EH (cell line): ENCODE measurements around the gene OR2Z1.
"Not testable (repeated sequence)": the region's sequence is repeated elsewhere in the genome, so short reads cannot be mapped to it uniquely, and the experiment has no call there.

Source experiments
- DNase-seq: peaks from one replicate; pipeline ENCODE4 v3.0.0-alpha.2; 2015; ENCODE audit warnings: low read depth

Gene OR2Z1

DNA sequence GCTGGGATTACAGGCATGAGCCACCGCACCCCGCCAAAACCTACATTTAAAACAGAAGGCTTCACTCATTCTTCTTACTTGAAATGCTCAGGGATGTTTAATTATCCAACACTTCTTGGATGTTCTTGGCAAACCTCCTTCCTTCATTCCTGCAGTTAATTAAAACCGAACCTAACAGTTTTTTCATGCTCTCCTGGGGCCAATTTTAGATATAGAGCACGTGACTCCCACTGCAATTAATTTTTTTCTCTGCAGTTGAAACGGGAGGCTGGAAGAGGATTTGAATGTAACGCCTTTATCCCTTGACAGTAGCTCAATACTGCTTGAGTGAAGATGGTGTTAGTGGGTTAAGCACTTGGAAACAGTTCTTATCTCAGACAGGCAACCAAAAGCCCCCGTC, 18.2 kb upstream of the OR2Z1 start:
- no peak for DNase-seq

DNA sequence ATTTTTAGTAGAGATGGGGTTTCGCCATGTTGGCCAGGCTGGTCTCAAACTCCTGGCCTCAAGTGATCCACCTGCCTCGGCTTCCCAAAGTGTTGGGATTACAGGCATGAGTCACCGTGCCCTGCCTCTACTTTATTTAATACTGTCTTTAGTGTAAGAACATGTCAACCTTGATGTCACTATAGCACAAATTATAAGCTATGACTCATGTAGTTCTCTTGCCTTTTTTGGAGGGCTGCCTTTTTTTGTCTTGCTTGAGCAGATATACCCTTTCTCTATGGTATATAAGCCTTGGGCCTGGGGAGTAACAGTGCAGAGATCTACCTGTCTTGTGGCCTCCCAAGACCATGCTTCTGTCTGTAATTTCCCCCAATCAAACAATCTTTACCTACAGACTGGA, 16.1 kb upstream of the OR2Z1 start:
- DNase-seq, result not testable (repeated sequence)

DNA sequence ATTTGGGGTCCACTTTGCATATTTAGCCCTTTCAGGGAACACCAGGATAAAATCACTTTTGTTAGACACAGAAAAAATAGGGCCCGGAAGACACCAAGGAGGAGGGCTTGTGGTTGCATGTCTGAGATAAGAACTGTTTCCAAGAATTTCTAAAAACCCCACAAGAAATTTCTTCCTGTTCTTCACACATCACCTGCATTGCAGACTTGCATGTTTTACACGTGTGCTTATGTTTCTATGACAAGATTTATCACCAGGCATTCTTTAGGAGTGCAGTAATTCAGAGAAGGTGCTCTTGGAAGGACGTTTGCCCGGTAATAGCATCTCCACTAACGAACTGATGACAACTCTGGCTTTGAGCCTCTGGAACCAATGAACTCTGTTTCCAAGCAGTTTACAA, 15.7 kb upstream of the OR2Z1 start:
- no peak for DNase-seq

DNA sequence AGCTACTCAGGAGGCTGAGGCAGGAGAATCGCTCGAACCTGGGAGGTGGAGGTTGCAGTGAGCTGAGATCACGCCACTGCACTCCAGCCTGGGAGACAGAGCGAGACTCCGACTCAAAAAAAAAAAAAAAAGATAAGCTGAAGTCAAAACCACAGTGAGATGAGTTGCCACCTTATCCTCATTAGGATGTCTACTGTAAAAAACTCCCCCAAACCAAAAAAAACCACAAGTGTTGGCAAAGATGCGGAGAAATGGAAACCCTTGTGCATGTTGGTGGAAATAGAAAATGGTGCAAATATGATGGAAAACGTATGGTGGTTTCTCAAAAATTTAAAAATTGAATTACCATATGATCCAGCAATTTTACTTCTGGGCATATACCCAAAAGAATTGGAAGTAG, 11.1 kb upstream of the OR2Z1 start:
- DNase-seq, result not testable (repeated sequence)

DNA sequence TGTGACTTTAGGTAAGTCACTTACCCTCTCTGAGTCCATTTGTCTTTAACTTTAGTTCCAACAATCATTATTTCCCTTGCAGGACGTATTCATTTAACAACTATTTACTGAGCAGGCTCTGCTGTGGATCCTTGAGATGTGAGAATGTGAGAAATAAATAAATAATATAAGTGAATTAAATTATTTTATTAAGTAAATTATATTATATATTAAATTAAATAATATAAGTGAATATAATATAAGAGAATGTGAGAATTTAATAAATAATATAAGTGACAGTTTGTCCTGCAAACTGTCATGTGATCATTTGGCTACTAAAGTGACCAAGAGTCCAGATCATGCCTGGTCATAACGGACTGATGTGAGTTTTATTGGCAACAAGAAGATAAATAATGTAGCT, 598 bp downstream of the OR2Z1 start:
- no peak for DNase-seq

DNA sequence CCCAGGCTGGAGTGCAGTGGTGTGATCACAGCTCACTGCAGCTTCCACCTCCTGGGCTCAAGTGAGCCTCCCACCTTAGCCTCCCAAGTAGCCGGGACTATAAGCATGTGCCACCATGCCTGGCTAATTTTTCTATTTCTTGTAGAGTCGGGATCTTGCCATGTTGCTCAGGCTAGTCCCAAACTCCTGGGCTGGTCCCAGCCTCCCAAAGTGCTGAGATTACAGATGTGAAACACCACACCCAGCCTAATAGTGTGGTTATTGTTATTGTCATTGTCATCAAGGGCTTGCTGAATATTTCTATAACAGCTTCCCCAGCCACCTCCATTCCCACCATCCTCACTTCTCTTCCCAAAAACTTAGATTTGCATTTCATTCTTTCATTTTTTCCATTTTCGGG, 2.8 kb downstream of the OR2Z1 start:
- no peak for DNase-seq

DNA sequence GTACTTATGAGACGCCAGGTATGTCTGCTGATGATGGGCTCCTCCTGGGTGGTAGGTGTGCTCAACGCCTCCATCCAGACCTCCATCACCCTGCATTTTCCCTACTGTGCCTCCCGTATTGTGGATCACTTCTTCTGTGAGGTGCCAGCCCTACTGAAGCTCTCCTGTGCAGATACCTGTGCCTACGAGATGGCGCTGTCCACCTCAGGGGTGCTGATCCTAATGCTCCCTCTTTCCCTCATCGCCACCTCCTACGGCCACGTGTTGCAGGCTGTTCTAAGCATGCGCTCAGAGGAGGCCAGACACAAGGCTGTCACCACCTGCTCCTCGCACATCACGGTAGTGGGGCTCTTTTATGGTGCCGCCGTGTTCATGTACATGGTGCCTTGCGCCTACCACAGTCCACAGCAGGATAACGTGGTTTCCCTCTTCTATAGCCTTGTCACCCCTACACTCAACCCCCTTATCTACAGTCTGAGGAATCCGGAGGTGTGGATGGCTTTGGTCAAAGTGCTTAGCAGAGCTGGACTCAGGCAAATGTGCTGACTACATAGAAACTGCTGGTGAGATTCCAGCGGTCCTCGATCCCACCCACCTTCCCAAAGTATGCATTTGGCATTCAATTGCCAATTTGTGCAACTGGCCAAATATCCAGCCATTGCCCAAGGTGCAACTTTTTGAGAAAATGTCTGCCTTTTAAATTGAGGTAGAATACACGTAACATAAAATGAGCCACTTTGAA, 10.2 kb downstream of the OR2Z1 start:
- no peak for DNase-seq

DNA sequence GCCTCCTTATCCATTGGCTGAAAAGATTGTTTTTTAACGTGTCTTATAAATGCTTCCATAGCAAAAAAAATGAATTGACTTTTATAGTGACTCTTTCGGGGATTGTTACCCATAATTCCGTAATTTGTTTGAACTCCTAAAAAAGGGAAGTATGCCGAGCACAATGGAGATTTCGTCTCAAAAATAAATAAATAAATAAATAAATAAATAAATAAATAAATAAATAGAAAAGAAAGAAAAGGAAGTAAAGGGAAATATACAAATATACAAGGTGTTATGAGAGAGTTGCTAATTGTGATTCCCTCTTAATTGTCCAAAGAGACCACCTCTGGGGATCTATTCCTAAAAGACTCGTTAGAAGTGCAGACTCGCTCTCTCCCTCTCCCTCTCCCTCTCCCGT, 16.9 kb downstream of the OR2Z1 start:
- DNase-seq, result no peak

DNA sequence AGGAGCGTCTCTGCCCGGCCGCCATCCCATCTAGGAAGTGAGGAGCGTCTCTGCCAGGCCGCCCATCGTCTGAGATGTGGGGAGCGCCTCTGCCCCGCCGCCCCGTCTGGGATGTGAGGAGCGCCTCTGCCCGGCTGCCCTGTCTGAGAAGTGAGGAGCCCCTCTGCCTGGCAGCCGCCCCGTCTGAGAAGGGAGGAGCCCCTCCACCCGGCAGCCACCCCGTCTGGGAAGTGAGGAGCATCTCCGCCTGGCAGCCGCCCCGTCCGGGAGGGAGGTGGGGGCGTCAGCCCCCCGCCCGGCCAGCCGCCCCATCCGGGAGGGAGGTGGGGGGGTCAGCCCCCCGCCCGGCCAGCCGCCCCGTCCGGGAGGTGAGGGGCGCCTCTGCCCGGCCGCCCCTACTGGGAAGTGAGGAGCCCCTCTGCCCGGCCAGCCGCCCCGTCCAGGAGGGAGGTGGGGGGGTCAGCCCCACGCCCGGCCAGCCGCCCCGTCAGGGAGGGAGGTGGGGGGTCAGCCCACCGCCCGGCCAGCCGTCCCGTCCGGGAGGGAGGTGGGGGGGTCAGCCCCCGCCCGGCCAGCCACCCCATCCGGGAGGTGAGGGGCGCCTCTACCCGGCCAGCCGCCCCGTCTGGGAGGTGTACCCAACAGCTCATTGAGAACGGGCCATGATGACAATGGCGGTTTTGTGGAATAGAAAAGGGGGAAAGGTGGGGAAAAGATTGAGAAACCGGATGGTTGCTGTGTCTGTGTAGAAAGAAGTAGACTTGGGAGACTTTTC, 18.0 kb downstream of the OR2Z1 start:
- DNase-seq, result not testable (repeated sequence)

DNA sequence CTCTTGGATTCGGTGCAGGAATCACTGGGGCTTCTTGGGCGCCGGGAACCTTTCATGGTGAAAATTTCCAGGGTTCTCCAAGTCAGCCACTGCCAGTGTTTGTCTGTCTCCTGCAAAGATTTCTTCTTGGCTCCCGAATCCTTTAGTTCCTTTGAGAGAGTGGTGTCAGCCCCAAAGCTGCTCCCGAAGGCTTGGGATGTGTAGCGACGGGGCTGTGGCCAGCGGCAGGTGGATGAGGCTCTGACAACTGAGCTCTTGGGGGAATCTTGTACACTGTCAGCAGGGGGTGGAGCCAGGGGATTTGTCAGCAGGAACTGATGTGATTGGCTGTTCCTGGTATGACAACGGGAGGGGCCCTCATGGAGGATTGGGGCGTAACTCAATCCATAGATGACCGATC, 45.8 kb downstream of the OR2Z1 start:
- not testable (repeated sequence) for DNase-seq

DNA sequence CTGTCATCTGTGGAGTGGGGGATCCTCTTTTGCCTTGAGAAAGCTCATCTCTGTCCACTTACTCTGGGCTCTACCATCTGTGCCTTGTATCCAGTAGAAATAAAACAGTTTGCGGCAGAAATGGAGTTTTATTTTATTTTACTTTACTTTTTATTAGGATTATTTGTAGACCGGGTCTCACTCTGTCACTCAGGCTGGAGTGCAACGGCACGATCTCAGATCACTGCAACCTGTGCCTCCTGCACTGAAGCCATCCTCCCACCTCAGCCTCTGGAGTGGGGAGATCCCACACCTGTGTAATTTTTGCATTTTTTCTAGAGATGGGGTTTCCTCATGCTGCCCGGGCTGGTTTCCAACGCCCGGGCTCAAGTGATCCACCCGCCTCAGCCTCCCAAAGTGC, 47.8 kb downstream of the OR2Z1 start:
- not testable (repeated sequence) for DNase-seq

DNA sequence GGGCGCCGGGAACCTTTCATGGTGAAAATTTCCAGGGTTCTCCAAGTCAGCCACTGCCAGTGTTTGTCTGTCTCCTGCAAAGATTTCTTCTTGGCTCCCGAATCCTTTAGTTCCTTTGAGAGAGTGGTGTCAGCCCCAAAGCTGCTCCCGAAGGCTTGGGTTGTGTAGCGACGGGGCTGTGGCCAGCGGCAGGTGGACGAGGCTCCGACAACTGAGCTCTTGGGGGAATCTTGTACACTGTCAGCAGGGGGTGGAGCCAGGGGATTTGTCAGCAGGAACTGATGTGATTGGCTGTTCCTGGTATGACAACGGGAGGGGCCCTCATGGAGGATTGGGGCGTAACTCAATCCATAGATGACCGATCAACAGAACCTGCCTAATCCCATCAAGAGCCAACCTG, 52.2 kb downstream of the OR2Z1 start:
- not testable (repeated sequence) for DNase-seq
